ENCODE results near the gene CITED1.

Gene CITED1

DNA sequence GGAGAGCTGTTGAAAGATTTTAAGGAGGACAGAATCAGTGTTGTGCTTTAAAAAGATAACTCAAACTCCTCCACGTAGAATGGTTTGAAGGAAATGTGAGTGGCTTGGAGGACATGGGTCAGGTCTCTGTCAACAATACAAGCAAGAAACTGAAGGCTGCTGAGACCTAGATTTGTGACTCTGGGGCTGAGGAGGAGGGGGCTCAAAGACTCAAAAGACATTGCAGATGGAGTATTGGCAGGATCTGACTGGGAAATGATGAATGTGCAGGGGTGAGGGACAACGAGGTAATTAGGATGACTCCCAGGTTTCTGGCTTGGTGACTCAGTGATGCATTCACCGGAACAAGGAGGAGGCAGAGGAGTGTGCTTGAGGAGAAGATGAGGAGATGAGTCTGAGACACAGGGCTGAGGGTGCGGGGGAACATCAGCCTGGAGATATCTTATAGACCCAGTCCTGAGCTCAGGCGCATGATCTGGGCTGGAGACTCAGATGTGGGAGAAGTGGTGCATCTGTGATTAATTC is 25.3 kb downstream of the CITED1 start:
- no peak overlapping the region for H3K4me3 ChIP-seq (ENCODE audit: low read depth, low read length)
- TF ChIP-seq, protein P1, sequence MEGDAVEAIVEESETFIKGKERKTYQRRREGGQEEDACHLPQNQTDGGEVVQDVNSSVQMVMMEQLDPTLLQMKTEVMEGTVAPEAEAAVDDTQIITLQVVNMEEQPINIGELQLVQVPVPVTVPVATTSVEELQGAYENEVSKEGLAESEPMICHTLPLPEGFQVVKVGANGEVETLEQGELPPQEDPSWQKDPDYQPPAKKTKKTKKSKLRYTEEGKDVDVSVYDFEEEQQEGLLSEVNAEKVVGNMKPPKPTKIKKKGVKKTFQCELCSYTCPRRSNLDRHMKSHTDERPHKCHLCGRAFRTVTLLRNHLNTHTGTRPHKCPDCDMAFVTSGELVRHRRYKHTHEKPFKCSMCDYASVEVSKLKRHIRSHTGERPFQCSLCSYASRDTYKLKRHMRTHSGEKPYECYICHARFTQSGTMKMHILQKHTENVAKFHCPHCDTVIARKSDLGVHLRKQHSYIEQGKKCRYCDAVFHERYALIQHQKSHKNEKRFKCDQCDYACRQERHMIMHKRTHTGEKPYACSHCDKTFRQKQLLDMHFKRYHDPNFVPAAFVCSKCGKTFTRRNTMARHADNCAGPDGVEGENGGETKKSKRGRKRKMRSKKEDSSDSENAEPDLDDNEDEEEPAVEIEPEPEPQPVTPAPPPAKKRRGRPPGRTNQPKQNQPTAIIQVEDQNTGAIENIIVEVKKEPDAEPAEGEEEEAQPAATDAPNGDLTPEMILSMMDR (IDR thresholded peaks at IDR 0.05; ENCODE audit: low read depth, low read length): no peak

DNA sequence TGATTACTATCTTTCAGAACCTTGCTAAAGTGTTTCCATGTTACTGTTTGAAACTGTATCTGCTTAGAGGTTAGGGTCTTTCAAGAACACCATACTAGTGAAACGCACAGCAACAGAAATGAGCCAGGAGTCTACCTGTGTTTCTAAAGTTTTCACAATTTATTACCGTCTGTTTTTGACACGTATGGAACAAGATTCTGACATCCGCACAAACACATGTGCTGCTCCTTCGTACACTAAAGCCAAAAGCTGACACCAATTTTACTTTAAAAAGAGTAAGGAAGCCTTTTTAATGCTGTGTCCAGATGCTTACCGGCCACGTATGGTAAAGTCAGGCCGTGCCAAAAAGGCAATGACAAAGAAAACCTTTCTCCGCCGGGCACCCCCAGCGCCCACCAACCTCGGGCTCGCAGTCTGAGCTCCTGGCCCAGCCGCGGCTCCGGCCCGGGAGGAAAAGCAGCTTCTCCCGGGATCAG is 29.2 kb downstream of the CITED1 start:
- H3K4me3 ChIP-seq (ENCODE audit: low read depth, low read length): peak overlapping the region; percentile 95
- TF ChIP-seq, protein P1 (IDR thresholded peaks at IDR 0.05; ENCODE audit: low read depth, low read length): no peak

DNA sequence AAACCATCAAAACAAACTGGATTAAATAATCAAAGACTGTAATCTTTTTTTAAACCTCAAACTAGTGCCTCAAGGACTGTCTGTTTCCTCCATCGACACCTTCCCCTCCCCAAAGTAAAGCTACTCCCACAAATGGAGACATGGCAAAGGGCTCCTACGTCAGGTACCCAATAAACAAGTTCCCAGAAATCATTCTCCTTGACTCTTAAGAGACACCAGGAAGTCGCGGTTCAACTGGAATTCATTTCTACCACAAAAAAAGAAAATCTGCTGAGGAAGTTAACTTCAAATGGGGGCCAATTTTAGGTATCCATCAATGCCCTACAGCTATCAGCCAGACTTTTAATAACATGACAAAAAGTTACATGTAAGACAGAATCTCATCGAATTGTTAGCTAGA is 31.2 kb downstream of the CITED1 start:
- H3K4me3 ChIP-seq (ENCODE audit: low read depth, low read length): peak overlapping the region; percentile 27
- TF ChIP-seq, protein P1 (IDR thresholded peaks at IDR 0.05; ENCODE audit: low read depth, low read length): no peak

DNA sequence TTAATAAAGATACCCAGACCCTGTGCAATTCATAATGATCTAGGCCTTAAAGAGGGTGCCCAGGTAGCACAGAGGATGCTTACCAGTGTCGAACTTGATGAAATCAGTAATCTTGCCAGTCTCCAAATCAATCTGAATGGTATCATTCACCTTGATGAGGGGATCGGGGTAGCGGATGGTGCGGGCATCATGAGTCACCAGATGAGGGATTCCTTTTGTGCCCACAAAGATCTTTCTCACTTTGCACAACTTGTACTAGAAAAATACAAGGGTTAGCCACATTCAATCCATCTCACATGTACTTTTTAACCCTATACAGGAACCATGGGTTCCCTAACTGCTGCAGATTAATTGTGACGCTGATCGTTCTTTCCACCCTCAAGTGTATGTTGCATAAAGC is 32.0 kb downstream of the CITED1 start:
- TF ChIP-seq, protein P1 (IDR thresholded peaks at IDR 0.05; ENCODE audit: low read depth, low read length): no peak
- H3K4me3 ChIP-seq (ENCODE audit: low read depth, low read length): peak overlapping the region; percentile 6; the same call in 1 of the 2 replicates

- H3K4me3 ChIP-seq (ENCODE audit: low read depth, low read length): no peak overlapping the region
- TF ChIP-seq, protein P1 (IDR thresholded peaks at IDR 0.05; ENCODE audit: low read depth, low read length): no peak
These were observed 32.8 kb downstream of the CITED1 start for GRCh38 chrX:72272868-72273267.

GRCh38 chrX:72271812-72272211 is 33.9 kb downstream of the CITED1 start:
- TF ChIP-seq, protein P1 (IDR thresholded peaks at IDR 0.05; ENCODE audit: low read depth, low read length): no peak
- H3K4me3 ChIP-seq (ENCODE audit: low read depth, low read length): no peak overlapping the region

DNA sequence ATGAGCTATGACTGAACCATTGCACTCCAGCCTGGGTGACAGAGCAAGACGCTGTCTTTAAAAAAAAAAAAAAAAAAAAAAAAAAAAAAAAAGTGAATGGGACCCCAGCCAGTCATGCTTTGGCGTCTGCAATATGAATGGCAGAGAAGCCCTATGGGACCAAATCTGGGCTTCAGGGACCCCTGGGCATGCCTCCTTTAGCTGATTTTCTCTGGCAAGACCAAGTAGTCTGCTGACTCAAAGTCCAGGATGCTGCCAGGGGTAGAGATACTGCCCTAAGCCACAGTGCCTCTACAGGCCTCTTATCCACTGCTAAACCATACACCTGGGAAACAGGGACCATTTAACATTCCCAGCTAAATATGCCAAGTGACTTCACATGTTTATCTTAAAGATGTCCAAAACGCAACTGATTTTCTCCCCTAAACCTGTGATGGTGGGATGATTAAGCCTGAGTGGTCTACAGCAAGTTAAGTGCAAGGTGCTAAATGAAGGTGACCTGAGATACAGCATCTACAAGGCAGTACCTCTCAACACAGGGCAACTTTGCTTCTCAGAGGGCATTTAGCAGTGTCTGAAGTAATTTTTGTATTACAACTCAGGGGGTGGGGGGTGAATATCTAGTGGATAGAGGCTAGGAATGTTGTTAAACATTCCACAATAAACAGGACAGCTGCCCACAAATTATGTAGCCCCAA is 34.5 kb downstream of the CITED1 start:
- TF ChIP-seq, protein P1 (IDR thresholded peaks at IDR 0.05; ENCODE audit: low read depth, low read length): no peak
- H3K4me3 ChIP-seq (ENCODE audit: low read depth, low read length): no peak overlapping the region

All from WI38 (cell line).